Gastrocnemius medialis (tissue), 4 donors: Measurements from ENCODE around the gene APH1B.

ENCODE experiments used
- CTCF ChIP-seq, 5 experiments: fragments of 450-650 bp in 3 of 5; fragments of 200-600 bp in 2 of 5; sonication (generic) in 2 of 5; IDR thresholded peaks in 4 of 5; conservative IDR thresholded peaks in 1 of 5; 1 replicate in 4 of 5; 2 replicates in 1 of 5; pipeline ENCODE4 v1.5.1; 2016 to 2019; ENCODE audit warnings: antibody characterized with exemption in 5 of 5, mild to moderate bottlenecking in 3 of 5, moderate library complexity in 3 of 5
- POLR2A ChIP-seq, 2 donors: fragments of 450-650 bp; IDR thresholded peaks; one replicate each; pipeline ENCODE4 v1.6.1; 2017; ENCODE audit warnings: antibody characterized with exemption in 2 of 2, mild to moderate bottlenecking in 2 of 2, moderate library complexity in 2 of 2

- TF ChIP-seq CTCF (IDR thresholded peaks at IDR 0.05 in 4 of 5, conservative IDR thresholded peaks at IDR 0.05 in 1 of 5) = no peak
- no peak for TF ChIP-seq POLR2A (IDR thresholded peaks at IDR 0.05)
Observed at GRCh38 chr15:63264688-63265293, 12.6 kb upstream of the APH1B start.
